ENCODE results near the gene FBN1.

The FBN1 gene

DNA sequence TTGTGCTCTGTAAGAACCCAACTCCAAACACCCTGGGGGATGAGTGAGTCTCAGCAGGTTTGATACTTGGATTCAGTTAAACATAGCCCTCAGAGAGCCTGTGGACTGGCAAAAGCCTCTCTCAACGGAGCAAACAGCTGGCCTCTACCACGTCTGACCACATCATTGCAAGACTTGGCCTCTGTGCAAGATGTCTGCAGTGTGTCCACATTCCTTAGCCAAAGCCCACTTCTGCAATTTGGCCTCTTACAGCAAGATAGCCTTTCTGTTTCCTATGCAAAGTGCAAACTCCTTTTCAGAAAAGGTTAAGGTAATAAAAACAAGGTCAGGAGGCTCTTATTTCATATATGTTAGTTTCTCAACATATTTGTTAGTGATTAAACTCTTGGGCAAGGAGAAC, 27.9 kb downstream of the FBN1 start:
- peak; percentile 88 for DNase-seq

DNA sequence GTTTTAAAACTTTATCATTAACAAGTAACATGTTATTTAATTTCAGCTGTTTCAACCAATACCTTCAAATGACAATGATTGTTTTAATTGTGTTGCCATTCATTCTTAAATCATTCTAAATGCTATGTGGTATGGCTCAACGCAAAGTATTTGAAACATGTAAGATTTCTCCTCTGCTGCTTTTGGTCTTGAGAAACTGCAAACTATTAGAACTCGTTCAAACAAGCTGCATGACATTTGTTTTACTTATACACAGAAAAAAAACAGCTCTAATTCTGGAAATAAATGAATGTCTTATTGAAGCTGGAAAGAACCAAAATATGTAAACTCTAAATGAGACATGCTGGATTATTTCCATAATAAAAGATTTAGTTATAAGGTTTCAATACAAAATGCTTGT, 29.3 kb downstream of the FBN1 start:
- no peak for DNase-seq

DNA sequence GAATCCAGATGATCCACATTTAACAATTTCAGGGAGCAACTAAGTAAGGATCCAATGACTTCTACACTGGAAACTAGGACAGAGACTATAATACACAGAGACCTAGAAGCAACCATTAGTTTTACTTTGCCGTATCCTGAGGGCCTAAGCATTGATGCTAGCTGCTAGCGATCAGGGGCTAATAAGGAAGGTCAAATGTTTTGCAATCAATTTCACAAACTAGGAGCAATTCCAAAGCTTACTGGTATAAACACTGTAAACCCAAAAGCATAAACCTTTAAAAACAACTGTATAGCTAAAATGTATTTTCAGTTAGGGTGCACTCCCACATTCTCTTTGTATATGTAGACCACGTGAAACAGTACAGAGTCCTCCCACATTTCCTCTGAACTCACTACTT, 31.5 kb downstream of the FBN1 start:
- no peak for DNase-seq

DNA sequence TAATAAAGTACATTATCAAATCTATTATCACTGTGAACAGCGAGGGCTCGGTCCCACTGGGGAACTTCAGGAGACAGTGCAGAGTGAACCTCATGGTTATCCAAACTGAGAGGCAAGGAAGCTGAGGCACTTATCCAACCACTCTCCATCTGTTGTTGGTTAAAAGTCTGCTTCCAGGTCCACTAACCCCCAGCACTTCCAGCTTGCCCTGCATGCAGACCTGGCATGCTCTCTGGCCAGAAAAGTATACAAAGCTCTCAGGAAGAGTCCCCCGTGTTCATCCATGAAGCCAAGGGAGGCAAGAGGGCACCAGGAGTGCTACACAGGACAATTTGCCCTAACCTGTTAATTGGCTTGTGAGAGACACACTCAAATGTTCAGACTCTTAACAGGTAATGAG, 36.0 kb downstream of the FBN1 start:
- DNase-seq: no peak

DNA sequence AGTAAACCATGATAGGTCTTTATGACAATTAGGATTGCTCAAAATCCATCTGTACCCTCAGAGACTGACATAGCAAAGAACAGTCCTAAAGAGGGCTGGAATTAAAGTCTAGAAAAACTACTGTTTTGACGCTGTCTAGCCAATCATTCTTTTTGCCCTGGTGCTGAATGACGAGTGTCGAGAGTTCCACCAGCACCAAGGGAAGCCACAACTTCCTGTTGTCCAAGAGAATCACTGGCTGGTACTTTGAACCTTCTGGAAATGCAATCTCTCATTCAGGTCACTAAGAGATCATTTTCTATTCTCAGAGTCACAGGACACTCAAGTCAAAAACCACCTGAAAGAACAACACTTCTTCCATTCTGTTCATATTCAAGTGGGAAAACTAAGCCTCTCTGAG, 37.7 kb downstream of the FBN1 start:
- no peak for DNase-seq

DNA sequence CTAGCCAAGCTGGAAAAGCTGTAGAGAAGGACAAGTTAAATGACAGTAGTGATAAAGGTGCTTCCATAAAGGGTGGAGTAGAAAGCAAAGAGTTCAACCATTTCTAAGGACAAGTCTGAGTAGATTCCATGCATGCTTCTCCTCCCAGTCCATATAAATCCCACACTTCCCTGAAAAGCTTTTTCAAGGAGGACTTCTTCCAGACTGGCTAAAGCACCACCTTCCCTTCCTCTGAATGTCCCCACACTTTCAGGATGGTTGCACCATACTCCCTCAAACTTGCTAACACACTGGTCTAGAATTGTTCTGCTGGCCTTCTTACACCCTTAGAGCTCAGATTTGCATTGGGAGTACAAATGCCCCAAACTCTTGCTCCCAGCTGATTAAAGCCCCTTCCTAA, 40.9 kb downstream of the FBN1 start:
- DNase-seq: peak; percentile 25

DNA sequence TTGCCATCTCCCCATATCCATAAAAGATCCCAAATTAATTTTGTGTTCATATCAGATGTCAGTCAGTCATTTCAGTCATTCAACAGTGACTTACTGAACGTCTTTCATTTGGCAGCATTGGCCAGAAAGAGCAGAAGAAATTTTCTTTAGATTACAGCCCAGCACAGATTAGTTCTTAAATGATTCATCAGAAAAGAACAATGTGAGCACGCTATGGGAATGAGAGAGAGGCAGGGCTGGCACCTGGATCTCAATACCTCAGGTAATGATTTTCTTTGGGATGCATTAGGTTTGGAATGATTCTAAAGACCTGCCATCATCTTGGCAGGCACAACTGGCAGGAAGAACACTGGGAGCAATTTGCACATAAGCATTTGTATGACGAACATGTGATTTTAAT, 41.6 kb downstream of the FBN1 start:
- no peak for DNase-seq

DNA sequence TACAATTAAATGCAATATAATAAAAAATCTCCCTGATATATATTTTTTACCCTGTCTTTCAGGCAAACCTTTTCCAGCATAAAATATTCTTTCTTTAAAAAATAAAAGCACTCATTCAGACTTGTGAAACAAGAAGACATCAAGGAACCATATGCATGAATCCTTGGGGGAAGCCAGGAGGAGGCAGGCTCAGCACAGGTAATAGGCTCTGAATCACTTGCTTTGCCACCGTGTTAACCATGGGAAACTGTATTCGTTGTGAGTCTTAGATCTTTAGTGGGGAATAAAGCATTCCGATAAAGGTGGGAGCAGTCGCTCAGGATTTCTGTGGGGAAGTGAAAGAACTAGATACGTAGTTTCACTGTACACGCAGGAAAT, 42.4 kb downstream of the FBN1 start:
- no peak for DNase-seq

DNA sequence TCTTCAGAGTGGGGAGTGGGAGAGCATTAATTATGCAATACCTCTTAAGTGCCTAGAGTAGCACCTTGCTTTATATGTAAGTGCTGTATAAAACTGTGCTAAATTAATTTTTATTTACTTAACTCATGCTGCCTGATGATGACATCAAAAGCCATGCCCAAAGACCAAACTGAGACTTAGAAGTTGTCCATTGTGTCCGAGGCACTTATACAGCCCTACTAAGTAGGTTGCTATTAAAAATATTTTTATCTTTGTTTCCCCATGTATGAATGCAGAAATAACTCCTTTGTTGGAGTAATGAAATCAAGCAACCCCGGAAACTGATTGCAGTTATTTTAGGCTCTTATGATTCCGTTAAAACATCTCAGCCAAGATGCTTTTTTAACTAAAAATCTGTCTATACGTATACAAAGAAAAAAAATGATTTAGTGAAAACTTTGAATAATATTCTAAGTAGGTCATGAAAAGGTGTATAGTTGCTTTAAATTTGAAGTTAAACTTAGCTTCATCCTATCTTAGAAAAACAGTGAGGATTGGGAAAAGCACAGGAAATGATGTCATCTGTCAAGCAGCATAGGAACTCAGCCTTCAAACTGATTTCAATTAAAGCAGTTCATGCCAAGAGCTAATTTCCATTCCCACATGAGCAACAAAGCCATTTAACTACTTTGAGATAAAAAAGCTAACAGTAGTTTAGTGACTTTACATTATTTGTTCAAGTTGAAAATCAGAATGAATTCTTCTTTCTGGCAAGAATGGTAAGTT, 43.0 kb downstream of the FBN1 start:
- DNase-seq: peak; percentile 72

DNA sequence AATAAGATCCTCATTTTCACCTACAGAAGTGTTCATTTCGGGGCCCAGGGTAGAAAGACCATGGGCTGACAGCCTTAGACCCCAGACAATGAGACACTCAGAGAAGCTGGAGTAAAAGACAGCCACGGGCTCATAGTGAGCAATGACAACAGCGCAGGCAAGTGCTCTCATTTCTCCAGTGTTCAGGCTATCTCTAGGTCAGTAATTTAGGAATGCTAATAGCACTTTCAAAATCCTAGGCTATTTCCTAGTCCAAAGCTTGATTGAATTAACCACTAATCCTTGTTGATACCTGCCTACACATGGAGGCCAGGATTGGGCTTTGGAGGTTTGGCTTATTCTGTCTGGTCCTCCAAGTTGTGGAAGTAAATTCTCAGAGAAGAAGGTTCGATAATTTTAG, 44.4 kb downstream of the FBN1 start:
- DNase-seq: no peak

DNA sequence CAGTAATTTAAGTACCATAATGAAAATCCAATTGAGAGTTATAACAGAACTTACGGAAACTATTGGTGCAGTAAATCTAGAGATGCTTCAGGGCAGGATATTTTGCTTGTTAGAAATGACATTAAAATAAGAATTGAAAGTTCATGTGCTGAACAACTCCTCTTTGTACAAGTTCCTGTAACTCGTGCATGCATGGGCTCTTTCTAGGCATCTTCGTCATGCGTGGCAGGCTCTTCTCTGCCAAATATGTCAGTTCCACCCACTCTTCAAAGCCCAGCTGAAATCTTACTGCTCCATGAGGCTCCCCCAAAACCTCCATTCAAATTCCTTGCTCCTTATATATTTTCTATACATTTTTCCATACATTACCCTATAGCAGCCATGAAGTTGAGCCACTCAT, 48.7 kb downstream of the FBN1 start:
- DNase-seq: no peak

DNA sequence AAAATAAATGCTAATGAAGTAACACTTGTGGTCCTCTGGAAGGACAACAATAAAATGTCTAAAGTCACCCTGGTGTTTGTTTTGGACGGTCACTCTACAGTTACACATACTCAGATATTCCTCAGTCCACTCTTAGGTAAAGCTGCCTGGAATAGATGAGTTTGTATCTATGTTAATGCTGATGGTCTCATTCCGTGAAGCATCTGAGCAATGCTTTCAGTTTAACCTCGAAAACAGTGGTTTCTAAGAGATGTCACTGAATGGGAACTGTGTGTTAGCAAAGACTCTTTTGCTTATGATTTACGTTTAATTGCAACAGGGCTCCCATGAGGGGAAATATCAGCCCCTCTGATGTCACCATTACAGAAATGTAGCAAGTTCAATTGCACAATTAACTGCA, 49.1 kb downstream of the FBN1 start:
- DNase-seq: no peak

DNA sequence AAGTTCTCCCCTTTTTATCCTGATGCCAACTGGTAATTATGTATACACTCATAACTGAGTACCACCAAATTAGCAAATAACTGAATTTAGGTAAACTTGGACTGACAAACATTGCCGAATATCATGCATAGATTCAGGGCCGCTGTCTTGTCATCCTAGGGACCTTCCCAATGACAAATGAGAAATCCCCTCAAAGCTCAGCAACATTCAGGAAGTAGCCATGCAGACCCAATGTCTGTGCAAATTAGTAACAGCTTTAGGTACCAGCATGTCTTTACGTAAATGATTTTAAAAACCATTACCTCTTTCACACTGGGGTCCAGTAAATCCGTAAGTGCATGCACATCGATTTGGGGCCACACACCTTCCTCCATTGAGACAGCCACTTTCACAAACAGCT, 49.5 kb downstream of the FBN1 start:
- DNase-seq: no peak

DNA sequence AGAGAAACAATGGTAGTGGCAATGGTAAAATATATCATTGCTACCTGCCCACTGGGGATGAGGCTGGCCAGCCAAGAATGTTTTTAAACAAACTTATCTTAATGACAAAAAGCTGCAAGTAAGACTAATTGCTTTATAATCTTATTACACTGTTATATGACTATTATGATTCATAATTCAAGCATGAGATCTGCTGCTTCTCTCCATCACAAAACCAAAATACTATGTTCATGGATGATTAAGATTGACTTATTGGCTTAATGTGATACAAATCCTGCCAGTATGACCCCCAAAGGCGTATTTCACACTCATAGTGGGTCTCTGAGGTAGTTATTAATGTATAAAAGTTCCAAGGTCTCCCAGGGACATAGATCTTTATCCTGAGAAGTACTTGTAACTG, 52.6 kb downstream of the FBN1 start:
- peak; percentile 49 for DNase-seq

DNA sequence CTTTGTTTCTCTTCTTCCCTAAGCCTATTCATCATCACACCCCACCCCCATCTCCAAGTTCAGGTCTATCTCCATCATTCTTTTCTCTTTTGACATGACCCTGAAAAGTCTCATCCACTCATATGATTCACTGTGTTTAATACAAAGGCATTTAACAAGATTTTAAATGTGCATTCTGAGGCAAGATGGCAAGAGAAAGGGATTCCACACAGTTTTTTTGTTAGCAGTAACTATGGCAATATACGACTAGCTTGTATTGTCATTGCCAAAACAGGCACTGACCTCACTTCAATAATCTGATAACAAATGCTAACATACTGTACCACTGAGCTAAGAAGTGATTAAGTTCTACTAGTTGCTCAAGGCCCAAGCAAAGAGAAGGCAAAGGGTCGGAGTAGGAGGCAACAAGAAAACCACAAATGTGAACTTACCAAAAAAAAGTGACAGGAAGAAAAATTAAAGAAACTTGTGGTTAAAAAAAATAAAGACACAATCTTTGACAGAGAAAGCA, 53.2 kb downstream of the FBN1 start:
- DNase-seq: peak; percentile 87

DNA sequence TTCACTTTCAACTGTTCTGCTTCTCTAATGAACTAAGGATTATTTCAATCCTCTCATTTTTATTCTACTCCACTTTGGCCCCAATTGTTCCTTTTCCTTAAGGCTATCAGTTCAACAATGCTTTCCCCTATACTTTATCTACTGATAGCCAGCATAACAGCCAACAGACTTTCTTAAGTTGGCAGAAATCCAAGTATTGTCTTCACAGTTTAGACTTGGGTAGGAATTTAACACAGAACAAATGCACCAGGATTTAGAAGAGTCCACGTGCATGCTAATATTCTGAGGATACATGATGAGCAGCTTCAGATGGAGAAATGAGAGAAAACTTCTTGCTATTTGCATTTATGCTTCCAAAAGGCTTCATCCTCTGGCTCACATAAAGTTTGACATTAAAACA, 54.8 kb downstream of the FBN1 start:
- no peak for DNase-seq

DNA sequence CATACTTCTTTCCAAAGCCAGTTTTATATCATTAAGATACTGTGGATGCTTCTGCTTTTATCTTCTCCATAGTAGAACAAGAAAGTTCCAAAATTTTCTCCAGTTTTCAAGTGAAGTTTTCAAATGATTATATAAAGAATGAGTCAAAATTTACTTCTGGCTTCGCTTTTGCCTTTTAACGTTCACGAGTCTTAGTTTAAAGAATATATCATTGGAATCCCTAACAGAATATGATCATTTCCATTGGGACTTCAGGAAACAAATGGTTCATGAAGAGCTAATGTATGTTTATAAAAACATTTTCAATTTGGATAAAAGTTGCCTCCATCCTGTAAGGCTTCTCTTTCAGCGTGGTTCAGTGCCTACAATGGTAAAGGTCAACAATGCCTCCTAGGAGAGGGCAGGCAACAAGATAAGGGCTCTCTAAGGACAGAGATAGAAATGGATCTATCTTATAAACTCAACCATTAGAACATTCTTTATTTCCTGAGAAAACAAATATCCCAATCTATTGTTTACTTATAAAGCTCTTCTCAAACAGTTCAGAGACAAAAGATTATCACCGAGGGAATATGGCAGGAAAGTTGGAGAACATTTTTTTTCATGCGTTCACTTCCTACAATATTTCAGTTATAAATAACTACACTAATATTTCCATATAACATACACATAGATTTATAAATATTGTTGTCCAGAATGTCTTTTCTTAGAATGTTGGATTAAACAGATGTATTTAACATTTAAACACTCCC, 60.5 kb downstream of the FBN1 start:
- no peak for DNase-seq

DNA sequence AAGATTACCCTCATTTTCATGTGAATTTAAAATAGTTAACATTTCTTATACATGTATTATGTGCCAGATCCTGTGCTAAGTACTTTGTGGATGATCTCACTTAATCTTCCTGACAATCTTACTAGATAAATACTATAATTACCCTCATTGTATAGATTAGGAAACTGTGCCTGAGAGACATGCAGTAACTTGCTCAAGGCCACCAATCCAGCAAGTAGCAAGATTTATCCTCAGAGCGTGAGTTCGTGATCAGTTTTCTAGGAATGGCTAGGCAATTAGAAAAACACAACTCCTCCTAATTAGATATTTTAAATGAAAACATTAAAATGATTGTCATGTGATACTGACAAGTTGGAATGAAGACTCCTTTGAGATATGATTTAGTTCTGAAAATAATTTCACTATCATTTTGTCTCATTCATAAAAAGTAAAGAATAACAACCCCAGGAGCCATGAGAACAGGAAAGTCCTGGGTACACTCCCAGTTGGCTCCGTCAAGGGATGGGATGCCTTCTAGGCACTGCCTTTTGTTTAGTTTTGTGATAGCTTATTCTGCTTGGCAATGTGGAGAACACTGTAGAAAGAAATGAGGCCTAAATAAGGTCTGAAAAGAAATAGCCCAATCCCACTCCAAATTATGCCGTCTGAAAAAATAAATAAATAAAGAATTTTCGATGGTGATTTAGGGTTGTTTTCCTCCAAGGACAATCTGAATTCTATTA, 61.3 kb downstream of the FBN1 start:
- DNase-seq: no peak

DNA sequence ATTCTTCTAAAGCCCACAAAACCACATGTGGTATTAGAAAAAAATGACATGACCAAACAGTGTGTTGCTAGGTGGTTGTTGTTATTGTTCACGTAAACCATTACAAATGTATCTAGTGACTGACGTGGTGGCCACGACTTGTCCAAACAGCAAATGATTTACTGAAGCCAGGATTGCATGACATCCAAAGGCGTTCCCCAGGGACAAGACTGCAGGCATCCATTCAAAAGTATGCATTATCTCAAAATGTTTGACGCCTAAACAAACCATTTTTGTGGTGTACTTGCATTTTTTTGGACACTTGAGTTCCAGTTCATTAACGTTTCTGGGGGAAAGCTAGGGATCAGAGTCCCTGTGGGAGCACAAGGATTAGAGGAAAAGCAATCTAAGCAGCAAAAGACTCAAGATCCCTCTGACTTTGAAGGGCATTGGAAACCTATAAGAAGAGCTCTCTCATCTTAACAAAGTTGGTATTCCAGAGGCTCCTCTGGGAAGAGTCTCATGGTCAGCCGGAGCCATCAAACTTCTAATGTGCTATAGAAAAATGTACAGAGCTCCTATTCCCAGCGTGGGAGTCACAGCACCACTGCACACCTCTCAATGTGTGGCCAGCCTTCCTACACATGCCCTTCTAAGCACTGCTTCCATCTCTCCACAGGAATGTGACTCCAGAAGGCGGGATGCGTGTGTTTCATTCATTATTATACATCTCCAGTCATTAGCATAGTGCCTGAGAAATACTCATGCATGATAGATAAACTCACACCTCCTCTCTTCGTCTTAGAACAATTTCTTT, 62.9 kb downstream of the FBN1 start:
- peak; percentile 81 for DNase-seq

DNA sequence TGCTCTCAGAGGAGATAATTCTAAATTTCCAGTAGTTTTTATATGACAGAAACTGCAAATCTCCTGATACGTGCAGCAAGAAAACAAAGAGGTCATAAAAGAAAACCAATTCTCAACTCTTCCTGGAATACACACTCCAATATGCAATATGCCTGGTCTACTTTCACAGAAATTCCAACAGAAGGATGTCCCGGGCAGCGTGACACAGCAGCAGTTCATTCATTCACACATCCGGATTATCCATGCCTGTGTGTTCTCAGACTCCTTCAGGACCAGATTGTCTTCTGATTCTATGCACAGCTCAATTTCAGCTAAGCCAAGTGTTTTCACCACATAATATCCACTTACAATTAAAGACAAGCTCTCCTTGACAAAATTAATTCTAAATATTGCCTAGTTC, 64.3 kb downstream of the FBN1 start:
- DNase-seq: no peak

DNA sequence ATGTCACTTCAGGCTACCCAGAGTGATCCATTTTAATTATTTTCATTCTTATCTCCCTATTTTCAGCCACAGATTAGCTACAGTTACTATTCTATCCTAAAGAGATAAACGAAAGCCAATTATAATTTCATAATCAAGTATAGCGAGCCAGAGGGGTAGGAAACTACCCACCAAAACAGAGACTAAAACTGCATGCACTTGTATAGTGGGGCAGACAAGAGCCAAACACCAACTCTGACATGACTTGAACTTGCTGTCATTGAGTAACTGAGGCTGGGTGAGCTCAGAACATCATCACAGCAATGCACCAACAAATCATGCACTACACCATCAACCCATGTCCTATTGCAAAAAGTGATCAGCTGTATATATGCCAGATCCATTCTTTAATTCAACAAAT, 64.8 kb downstream of the FBN1 start:
- no peak for DNase-seq

DNA sequence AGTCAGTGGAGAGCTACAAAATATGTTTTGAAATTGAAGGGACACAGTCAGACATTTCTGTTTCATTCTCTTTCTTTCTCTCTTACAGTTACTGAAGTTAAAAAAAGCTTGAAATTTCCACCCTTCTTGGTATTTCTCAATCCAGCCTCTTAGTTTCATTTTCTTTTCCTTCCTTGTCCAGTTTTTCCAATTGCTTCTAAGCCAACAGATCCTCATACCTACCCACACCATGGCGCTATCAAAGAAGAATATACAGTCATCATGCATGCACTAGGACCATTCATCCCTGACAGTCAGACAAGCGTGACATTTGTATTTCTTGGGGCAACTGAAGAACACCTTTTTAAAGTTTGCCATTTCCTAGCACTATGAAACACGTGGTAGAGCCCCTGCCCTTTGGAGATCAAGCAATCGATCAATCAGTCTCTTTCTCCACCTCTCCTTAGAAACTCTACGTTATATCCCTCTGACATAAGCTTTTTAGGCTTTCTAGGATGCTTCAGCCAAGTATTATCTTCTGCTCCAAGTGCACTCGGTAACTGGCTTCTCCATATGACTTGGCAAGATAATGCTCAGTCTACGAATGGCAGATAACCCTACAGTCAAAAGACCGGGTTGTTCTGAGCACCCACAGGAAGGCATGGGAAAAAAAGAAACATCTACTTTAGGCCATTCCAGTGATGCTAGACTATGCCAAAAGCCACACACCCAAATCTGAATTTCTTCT, 65.4 kb downstream of the FBN1 start:
- no peak for DNase-seq
